ENCODE results near the gene DAB1.

The DAB1 gene

DNA sequence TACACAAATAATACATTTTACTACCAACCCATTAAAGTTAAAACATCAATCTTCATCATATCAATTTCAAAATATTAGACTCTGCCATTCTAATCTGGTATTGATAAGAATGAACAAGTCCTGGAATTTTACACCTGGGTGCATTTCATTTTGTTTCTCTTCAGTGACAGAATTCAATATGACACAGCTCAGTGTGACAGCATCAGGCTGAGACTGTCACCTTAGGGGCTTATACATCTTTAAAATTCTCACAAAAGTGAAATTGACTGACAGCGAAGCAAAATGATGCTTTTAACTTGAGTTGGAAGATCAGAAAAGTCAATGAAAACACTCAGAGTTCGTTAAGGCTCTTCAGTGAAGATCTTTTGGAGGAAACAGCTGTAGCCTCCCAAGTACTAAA lies 213.0 kb downstream of the DAB1 start:
- Histone ChIP-seq H3K9me2 (ENCODE audit: low read depth, low read length) (no peaks in the 10 kb centered on the region), H3K9me3 (ENCODE audit: low read length) (no peaks in the 10 kb centered on the region), H3K27ac (ENCODE audit: low read depth, low read length, poor library complexity, severe bottlenecking) (no peak overlapping the region), H3K27me3 (ENCODE audit: insufficient read depth, low read length) (no peaks in the 10 kb centered on the region), H3K79me2 (ENCODE audit: insufficient read depth, low read length) (no peaks in the 10 kb centered on the region), H3K4me2 (ENCODE audit: low read length) (no peak overlapping the region), H3K9ac (ENCODE audit: low read length) (no peak overlapping the region), H4K20me1 (ENCODE audit: insufficient read depth, low read length) (no peaks in the 10 kb centered on the region), H3F3A (ENCODE audit: insufficient read depth, low read length) (no peaks in the 10 kb centered on the region), H3K4me3 (ENCODE audit: low read depth, low read length, poor library complexity, severe bottlenecking) (no peak overlapping the region), H3K4me1 (ENCODE audit: insufficient read depth, low read length, severe bottlenecking) (no peaks in the 10 kb centered on the region), H3K36me3 (ENCODE audit: insufficient read depth, low read length) (no peaks in the 10 kb centered on the region), H2AFZ (ENCODE audit: low read length) (no peak overlapping the region)
- TF ChIP-seq, protein P1, sequence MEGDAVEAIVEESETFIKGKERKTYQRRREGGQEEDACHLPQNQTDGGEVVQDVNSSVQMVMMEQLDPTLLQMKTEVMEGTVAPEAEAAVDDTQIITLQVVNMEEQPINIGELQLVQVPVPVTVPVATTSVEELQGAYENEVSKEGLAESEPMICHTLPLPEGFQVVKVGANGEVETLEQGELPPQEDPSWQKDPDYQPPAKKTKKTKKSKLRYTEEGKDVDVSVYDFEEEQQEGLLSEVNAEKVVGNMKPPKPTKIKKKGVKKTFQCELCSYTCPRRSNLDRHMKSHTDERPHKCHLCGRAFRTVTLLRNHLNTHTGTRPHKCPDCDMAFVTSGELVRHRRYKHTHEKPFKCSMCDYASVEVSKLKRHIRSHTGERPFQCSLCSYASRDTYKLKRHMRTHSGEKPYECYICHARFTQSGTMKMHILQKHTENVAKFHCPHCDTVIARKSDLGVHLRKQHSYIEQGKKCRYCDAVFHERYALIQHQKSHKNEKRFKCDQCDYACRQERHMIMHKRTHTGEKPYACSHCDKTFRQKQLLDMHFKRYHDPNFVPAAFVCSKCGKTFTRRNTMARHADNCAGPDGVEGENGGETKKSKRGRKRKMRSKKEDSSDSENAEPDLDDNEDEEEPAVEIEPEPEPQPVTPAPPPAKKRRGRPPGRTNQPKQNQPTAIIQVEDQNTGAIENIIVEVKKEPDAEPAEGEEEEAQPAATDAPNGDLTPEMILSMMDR (IDR thresholded peaks at IDR 0.05; ENCODE audit: low read length), result no peak
- TF ChIP-seq EZH2 (IDR thresholded peaks at IDR 0.05; ENCODE audit: borderline replicate concordance, low read length), result no peak

DNA sequence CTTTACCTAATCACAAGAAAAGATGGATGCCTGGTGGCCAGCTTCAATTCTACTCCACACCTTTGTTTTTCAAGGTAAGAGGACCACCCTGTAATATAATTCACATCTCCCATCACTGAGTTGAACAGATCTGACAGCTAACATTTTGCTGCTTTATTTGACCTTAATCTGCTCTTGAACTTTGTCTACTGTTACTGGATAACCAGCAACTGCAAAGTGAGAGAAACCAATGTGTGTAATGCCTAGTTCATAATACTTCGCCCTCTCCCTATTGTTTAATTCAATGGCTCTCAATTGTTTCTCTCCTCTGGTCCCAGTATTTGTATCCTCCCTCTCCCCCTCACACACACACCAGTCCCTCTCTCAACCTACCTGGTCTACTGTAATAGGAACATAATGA lies 214.4 kb downstream of the DAB1 start:
- H3K9me2 ChIP-seq (ENCODE audit: low read depth, low read length), result no peaks in the 10 kb centered on the region
- H3K79me2 ChIP-seq (ENCODE audit: insufficient read depth, low read length), result no peaks in the 10 kb centered on the region
- H4K20me1 ChIP-seq (ENCODE audit: insufficient read depth, low read length), result no peaks in the 10 kb centered on the region
- H3F3A ChIP-seq (ENCODE audit: insufficient read depth, low read length), result no peaks in the 10 kb centered on the region
- no peak overlapping the region for H3K4me3 ChIP-seq (ENCODE audit: low read depth, low read length, poor library complexity, severe bottlenecking)
- H3K27me3 ChIP-seq (ENCODE audit: insufficient read depth, low read length), result no peaks in the 10 kb centered on the region
- no peaks in the 10 kb centered on the region for H3K4me1 ChIP-seq (ENCODE audit: insufficient read depth, low read length, severe bottlenecking)
- H3K9ac ChIP-seq (ENCODE audit: low read length), result no peak overlapping the region
- no peak overlapping the region for H2AFZ ChIP-seq (ENCODE audit: low read length)
- no peak overlapping the region for H3K4me2 ChIP-seq (ENCODE audit: low read length)
- TF ChIP-seq, protein P1 (IDR thresholded peaks at IDR 0.05; ENCODE audit: low read length), result no peak
- no peak for TF ChIP-seq EZH2 (IDR thresholded peaks at IDR 0.05; ENCODE audit: borderline replicate concordance, low read length)
- H3K9me3 ChIP-seq (ENCODE audit: low read length), result no peaks in the 10 kb centered on the region
- H3K36me3 ChIP-seq (ENCODE audit: insufficient read depth, low read length), result no peaks in the 10 kb centered on the region
- H3K27ac ChIP-seq (ENCODE audit: low read depth, low read length, poor library complexity, severe bottlenecking), result no peak overlapping the region

DNA sequence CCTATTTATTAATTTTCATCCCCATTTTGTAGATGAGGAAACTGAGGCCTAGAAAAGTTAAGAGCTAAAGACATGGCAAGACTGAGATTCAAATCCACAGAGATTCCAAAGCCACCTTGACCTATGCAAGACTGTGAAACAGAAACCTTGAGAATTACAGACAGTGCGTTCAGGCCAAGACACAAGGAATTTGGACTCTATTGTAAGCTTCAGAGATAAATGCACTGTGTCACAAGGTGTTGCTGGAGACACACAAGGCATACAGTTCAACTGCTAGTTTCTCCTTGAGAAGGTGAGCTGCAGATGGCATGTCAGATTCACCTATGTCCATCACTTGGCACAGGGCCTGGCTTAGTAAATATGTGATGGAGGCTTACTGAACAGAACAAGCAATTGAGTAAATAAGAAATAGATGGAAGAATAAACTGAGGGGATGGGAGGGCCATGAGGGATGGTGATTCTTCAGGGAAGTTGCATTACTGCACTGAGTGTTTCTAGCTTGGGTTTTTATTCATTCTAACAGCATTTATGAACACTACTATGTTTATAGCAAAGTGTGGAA lies 215.0 kb downstream of the DAB1 start:
- Histone ChIP-seq H3K27ac (ENCODE audit: low read depth, low read length, poor library complexity, severe bottlenecking) (no peak overlapping the region), H3K9ac (ENCODE audit: low read length) (no peak overlapping the region), H4K20me1 (ENCODE audit: insufficient read depth, low read length) (no peaks in the 10 kb centered on the region), H3K4me2 (ENCODE audit: low read length) (no peak overlapping the region), H3K36me3 (ENCODE audit: insufficient read depth, low read length) (no peaks in the 10 kb centered on the region), H3F3A (ENCODE audit: insufficient read depth, low read length) (no peaks in the 10 kb centered on the region), H2AFZ (ENCODE audit: low read length) (no peak overlapping the region), H3K27me3 (ENCODE audit: insufficient read depth, low read length) (no peaks in the 10 kb centered on the region), H3K4me1 (ENCODE audit: insufficient read depth, low read length, severe bottlenecking) (no peaks in the 10 kb centered on the region), H3K4me3 (ENCODE audit: low read depth, low read length, poor library complexity, severe bottlenecking) (no peak overlapping the region), H3K79me2 (ENCODE audit: insufficient read depth, low read length) (no peaks in the 10 kb centered on the region), H3K9me2 (ENCODE audit: low read depth, low read length) (no peaks in the 10 kb centered on the region), H3K9me3 (ENCODE audit: low read length) (no peaks in the 10 kb centered on the region)
- TF ChIP-seq, protein P1 (IDR thresholded peaks at IDR 0.05; ENCODE audit: low read length), result no peak
- no peak for TF ChIP-seq EZH2 (IDR thresholded peaks at IDR 0.05; ENCODE audit: borderline replicate concordance, low read length)

Measured in OCI-LY1 (cell line).